ENCODE results near the gene FBXW9. TPM values are rescaled to one million over a fixed set of nuclear protein-coding genes. Genes with fewer than 3 reads are reported as not detected.
"Not testable (repeated sequence)": the region's sequence is repeated elsewhere in the genome, so short reads cannot be mapped to it uniquely, and the experiment has no call there.

The FBXW9 gene
- total RNA-seq, 2 donors from 2014 or later: 6.2 to 7.0 TPM

GRCh38 chr19:12689581-12690216 is 6.7 kb downstream of the FBXW9 start:
- intact Hi-C loops (cut with DNase I, micrococcal nuclease): no loop called here
- DNase-seq (no peak), ATAC-seq (no peak)

GRCh38 chr19:12689012-12689411 is 7.4 kb downstream of the FBXW9 start:
- DNase-seq (no peak), ATAC-seq (no peak)
- intact Hi-C loops (cut with DNase I, micrococcal nuclease): no loop called here

- ATAC-seq: no peak
- DNase-seq: no peak
- intact Hi-C loops (cut with DNase I, micrococcal nuclease): no loop called here
Measured at GRCh38 chr19:12687496-12688196, 8.8 kb downstream of the FBXW9 start, which contains the start of gene GNG14. Gene GNG14 (plus strand): TSS chr19:12687998. CDS start chr19:12688049, 51 bp downstream.

GRCh38 chr19:12685831-12686230 is 10.6 kb downstream of the FBXW9 start:
- no peak for ATAC-seq
- intact Hi-C loops (cut with DNase I, micrococcal nuclease): no loop called here
- DNase-seq: no peak

GRCh38 chr19:12681074-12681987 is 15.1 kb downstream of the FBXW9 start, which contains the start of gene DHPS:
Gene DHPS (minus strand): TSS chr19:12681880. CDS start chr19:12681766, 114 bp downstream.
- ATAC-seq (peak; percentile 88), DNase-seq (peak; percentile 93 to 95)
- intact Hi-C loops (cut with DNase I, micrococcal nuclease): no loop called here

- no peak for ATAC-seq
- intact Hi-C loops (cut with DNase I, micrococcal nuclease): no loop called here
- no peak for DNase-seq
Measured at GRCh38 chr19:12680034-12680433, 16.4 kb downstream of the FBXW9 start.

- intact Hi-C loops (cut with DNase I, micrococcal nuclease): loop anchor here in 1 of 2 donors (10.0 kb wide), 1 partner anchor 113 kb away; no protein-coding TSS in a partner anchor
- not testable (repeated sequence) for ATAC-seq, DNase-seq
Measured at GRCh38 chr19:12678039-12678438, 18.4 kb downstream of the FBXW9 start.

GRCh38 chr19:12676928-12677327 is 19.5 kb downstream of the FBXW9 start:
- ATAC-seq (no peak), DNase-seq (no peak)
- intact Hi-C loops (cut with DNase I, micrococcal nuclease): loop anchor here in 1 of 2 donors (10.0 kb wide), 1 partner anchor 112 kb away; no protein-coding TSS in a partner anchor

GRCh38 chr19:12676384-12676792 is 20.0 kb downstream of the FBXW9 start:
- DNase-seq: peak; percentile 78 to 88
- intact Hi-C loops (cut with DNase I, micrococcal nuclease): loop anchor here in 1 of 2 donors (10.0 kb wide), 1 partner anchor 112 kb away; no protein-coding TSS in a partner anchor
- peak; percentile 58 for ATAC-seq

GRCh38 chr19:12675940-12676339 is 20.5 kb downstream of the FBXW9 start:
- intact Hi-C loops (cut with DNase I, micrococcal nuclease): loop anchor here in 1 of 2 donors (10.0 kb wide), 1 partner anchor 111 kb away; no protein-coding TSS in a partner anchor
- ATAC-seq: no peak
- no peak for DNase-seq

GRCh38 chr19:12675399-12675798 is 21.0 kb downstream of the FBXW9 start:
- DNase-seq (no peak), ATAC-seq (no peak)
- intact Hi-C loops (cut with DNase I, micrococcal nuclease): loop anchor here in 1 of 2 donors (10.0 kb wide), 1 partner anchor 111 kb away; no protein-coding TSS in a partner anchor

- no peak for ATAC-seq
- intact Hi-C loops (cut with DNase I, micrococcal nuclease): loop anchor here in 1 of 2 donors (10.0 kb wide), 1 partner anchor 108 kb away; no protein-coding TSS in a partner anchor
- DNase-seq: no peak
Measured at GRCh38 chr19:12672744-12673143, 23.7 kb downstream of the FBXW9 start.

- intact Hi-C loops (cut with DNase I, micrococcal nuclease): loop anchor here in 1 of 2 donors (10.0 kb wide), 1 partner anchor 106 kb away; no protein-coding TSS in a partner anchor
- DNase-seq: no peak
- no peak for ATAC-seq
Measured at GRCh38 chr19:12670159-12670928, 26.1 kb downstream of the FBXW9 start.

GRCh38 chr19:12669270-12670158 is 26.9 kb downstream of the FBXW9 start:
- intact Hi-C loops (cut with DNase I, micrococcal nuclease): loop anchor here in 1 of 2 donors (10.0 kb wide), 1 partner anchor 105 kb away; no protein-coding TSS in a partner anchor
- DNase-seq (peak; percentile 77 to 83), ATAC-seq (peak; percentile 72)

- peak; percentile 17 for ATAC-seq
- peak; percentile 69 for DNase-seq
- intact Hi-C loops (cut with DNase I, micrococcal nuclease): no loop called here
Measured at GRCh38 chr19:12668932-12669269, 27.5 kb downstream of the FBXW9 start.

- DNase-seq (no peak), ATAC-seq (no peak)
- intact Hi-C loops (cut with DNase I, micrococcal nuclease): no loop called here
Measured at GRCh38 chr19:12668346-12668745, 28.1 kb downstream of the FBXW9 start.

GRCh38 chr19:12667731-12668302 is 28.6 kb downstream of the FBXW9 start:
- intact Hi-C loops (cut with DNase I, micrococcal nuclease): no loop called here
- DNase-seq (no peak), ATAC-seq (no peak)
